HG03521 (cell line): ENCODE results near the gene SH3RF3.

Source experiments
- ATAC-seq: cut with Tn5 transposase; IDR thresholded peaks from one replicate; pipeline ENCODE4 v1.9.1; 2021; ENCODE audit warnings: mild to moderate bottlenecking, moderate library complexity; ENCODE audit not compliant: unreplicated experiment

The SH3RF3 gene

GRCh38 chr2:109277406-109277805, 148.4 kb downstream of the SH3RF3 start:
- no peak for ATAC-seq

- no peak for ATAC-seq
These were observed 150.3 kb downstream of the SH3RF3 start for GRCh38 chr2:109279243-109279860.

GRCh38 chr2:109280804-109281203, 151.8 kb downstream of the SH3RF3 start:
- no peak for ATAC-seq

GRCh38 chr2:109282360-109282759, 153.4 kb downstream of the SH3RF3 start:
- no peak for ATAC-seq

GRCh38 chr2:109282865-109283264, 153.9 kb downstream of the SH3RF3 start:
- no peak for ATAC-seq

- ATAC-seq: no peak
These were observed 155.8 kb downstream of the SH3RF3 start for GRCh38 chr2:109284826-109285225.

- ATAC-seq: no peak
These were observed 156.2 kb downstream of the SH3RF3 start for GRCh38 chr2:109285244-109285651.

- ATAC-seq: no peak
These were observed 158.4 kb downstream of the SH3RF3 start for GRCh38 chr2:109287413-109287812.

- ATAC-seq: no peak
These were observed 158.8 kb downstream of the SH3RF3 start for GRCh38 chr2:109287838-109288237.

- no peak for ATAC-seq
These were observed 159.8 kb downstream of the SH3RF3 start for GRCh38 chr2:109288544-109289368.

GRCh38 chr2:109289504-109290222, 160.7 kb downstream of the SH3RF3 start:
- no peak for ATAC-seq

GRCh38 chr2:109290887-109291643, 162.1 kb downstream of the SH3RF3 start:
- no peak for ATAC-seq

- no peak for ATAC-seq
These were observed 163.4 kb downstream of the SH3RF3 start for GRCh38 chr2:109292386-109292785.

GRCh38 chr2:109293663-109294062, 164.7 kb downstream of the SH3RF3 start:
- ATAC-seq: no peak

- ATAC-seq: no peak
These were observed 165.5 kb downstream of the SH3RF3 start for GRCh38 chr2:109294523-109294922.

- ATAC-seq: no peak
These were observed 166.2 kb downstream of the SH3RF3 start for GRCh38 chr2:109295070-109295780.

GRCh38 chr2:109295781-109296117, 166.7 kb downstream of the SH3RF3 start:
- ATAC-seq: no peak

- no peak for ATAC-seq
These were observed 168.8 kb downstream of the SH3RF3 start for GRCh38 chr2:109297566-109298490.

GRCh38 chr2:109298851-109299250, 169.8 kb downstream of the SH3RF3 start:
- ATAC-seq: no peak
